ENCODE results near the gene TCL1A. TPM values are rescaled to one million over a fixed set of nuclear protein-coding genes. Genes with fewer than 3 reads are reported as not detected.

TCL1A gene
- total RNA-seq, 2 donors from 2014 or later, result not detected

GRCh38 chr14:95664066-95664465 is 49.9 kb downstream of the TCL1A start:
- peaks cover 0 to 3% (median 0%) of the 10 kb centered on the region in 3 donors for H3K9me3 ChIP-seq
- peak overlapping the region; percentile 39 to 80 (median 77) for H3K27ac ChIP-seq
- DNase-seq, result peak; percentile 58 to 78 (median 66)
- ATAC-seq, result no peak
- peaks cover 61% of the 10 kb centered on the region for H3K4me1 ChIP-seq
- 40 to 43% methylated on average over 2 to 3 of the region's 3 CpGs for WGBS, 2 donors
- H3K27me3 ChIP-seq, result no peaks in the 10 kb centered on the region
- intact Hi-C loops (cut with DNase I), result no loop called here
- TF ChIP-seq POLR2A (IDR thresholded peaks at IDR 0.05) (no peak), CTCF (IDR thresholded peaks at IDR 0.05) (no peak)
- no peak overlapping the region for H3K4me3 ChIP-seq
- no peaks in the 10 kb centered on the region for H3K36me3 ChIP-seq (replicated peaks in 1 of 2; ENCODE audit: insufficient read depth in 1 of 2, low read depth in 2 of 2)

- peak; percentile 25 to 60 (median 39) for DNase-seq
Observed at GRCh38 chr14:95663226-95663797, 50.6 kb downstream of the TCL1A start.

GRCh38 chr14:95662376-95663186 is 51.3 kb downstream of the TCL1A start:
- DNase-seq (peak in 3 of 4 donors; percentile 27 to 42 (median 40)), ATAC-seq (peak; percentile 69)
- no peaks in the 10 kb centered on the region for H3K27me3 ChIP-seq
- no peak for TF ChIP-seq POLR2A (IDR thresholded peaks at IDR 0.05)
- no peak for TF ChIP-seq CTCF (IDR thresholded peaks at IDR 0.05)
- 8 to 9% methylated on average over 4 of the region's 4 CpGs for WGBS, 2 donors
- intact Hi-C loops (cut with DNase I), result no loop called here
- H3K9me3 ChIP-seq, result peaks cover 0 to under 1% (median 0%) of the 10 kb centered on the region in 3 donors
- H3K4me1 ChIP-seq, result peaks cover 61% of the 10 kb centered on the region
- H3K4me3 ChIP-seq, result no peak overlapping the region
- H3K27ac ChIP-seq, result peak overlapping the region; percentile 75 to 85 (median 80)
- no peaks in the 10 kb centered on the region for H3K36me3 ChIP-seq (replicated peaks in 1 of 2; ENCODE audit: insufficient read depth in 1 of 2, low read depth in 2 of 2)

More at GRCh38 chr14:95663226-95663797, 50.6 kb downstream of the TCL1A start:
- Histone ChIP-seq H3K36me3 (replicated peaks in 1 of 2; ENCODE audit: insufficient read depth in 1 of 2, low read depth in 2 of 2) (no peaks in the 10 kb centered on the region), H3K4me3 (no peak overlapping the region), H3K27me3 (no peaks in the 10 kb centered on the region), H3K27ac (peak overlapping the region; percentile 75 to 85 (median 80)), H3K9me3 (peaks cover 0 to 3% (median 0%) of the 10 kb centered on the region in 3 donors), H3K4me1 (peaks cover 61% of the 10 kb centered on the region)
- TF ChIP-seq CTCF (IDR thresholded peaks at IDR 0.05) (no peak), POLR2A (IDR thresholded peaks at IDR 0.05) (no peak)
- intact Hi-C loops (cut with DNase I), result no loop called here
- 25 to 27% methylated on average over 5 of the region's 5 CpGs for WGBS, 2 donors
- ATAC-seq, result peak; percentile 41

GRCh38 chr14:95660651-95661515 is 53.0 kb downstream of the TCL1A start:
- Histone ChIP-seq H3K27me3 (no peaks in the 10 kb centered on the region), H3K36me3 (replicated peaks in 1 of 2; ENCODE audit: insufficient read depth in 1 of 2, low read depth in 2 of 2) (no peaks in the 10 kb centered on the region), H3K27ac (peak overlapping the region in 3 of 4 donors; percentile 75 to 80 (median 79)), H3K9me3 (no peaks in the 10 kb centered on the region), H3K4me1 (peaks cover 44% of the 10 kb centered on the region), H3K4me3 (no peak overlapping the region)
- DNase-seq (no peak), ATAC-seq (no peak)
- no peak for TF ChIP-seq POLR2A (IDR thresholded peaks at IDR 0.05)
- no peak for TF ChIP-seq CTCF (IDR thresholded peaks at IDR 0.05)
- WGBS, 2 donors, result 58 to 59% methylated on average over 13 of the region's 13 CpGs
- intact Hi-C loops (cut with DNase I), result no loop called here
